Suprapubic skin (tissue), 3 donors: Measurements from ENCODE around the gene ERBB4.

Experiments used
- CTCF ChIP-seq, 2 donors: fragments of 200-600 bp in 1 of 2; fragments of 450-650 bp in 1 of 2; sonication (generic) in 1 of 2; IDR thresholded peaks; one replicate each; pipeline ENCODE4 v1.5.1; 2016 to 2019; ENCODE audit warnings: antibody characterized with exemption in 2 of 2, mild to moderate bottlenecking in 1 of 2, moderate library complexity in 1 of 2
- EP300 ChIP-seq: sonication (generic); formaldehyde crosslinking; IDR thresholded peaks from one replicate; pipeline ENCODE4 v1.6.1; 2017; ENCODE audit warnings: antibody characterized with exemption
- POLR2A ChIP-seq, 2 donors: fragments of 450-650 bp; IDR thresholded peaks; one replicate each; pipeline ENCODE4 v1.6.1; 2017; ENCODE audit warnings: antibody characterized with exemption in 2 of 2, mild to moderate bottlenecking in 2 of 2, moderate library complexity in 2 of 2

GRCh38 chr2:212136216-212136795 is 402.3 kb downstream of the ERBB4 start:
- TF ChIP-seq POLR2A (IDR thresholded peaks at IDR 0.05) = no peak
- TF ChIP-seq EP300 = no peak
- TF ChIP-seq CTCF (IDR thresholded peaks at IDR 0.05) = no peak
